Mucosa of descending colon (tissue), 3 donors: ENCODE results near the gene BAG1. TPM values are rescaled to one million over a fixed set of nuclear protein-coding genes. Genes with fewer than 3 reads are reported as not detected.

Experiments
- ATAC-seq: fragments of 200-7000 bp; cut with Tn5 transposase; one replicate; pipeline ENCODE4 v1.9.1; 2020; ENCODE audit warnings: mild to moderate bottlenecking, moderate library complexity
- DNase-seq, 3 donors: peaks; one replicate each; pipeline ENCODE4 v3.0.0-alpha.2; 2020
- H3K36me3 ChIP-seq: fragments of 200-600 bp; one replicate; pipeline ENCODE4 v1.8.0; 2021; ENCODE audit warnings: low read depth, mild to moderate bottlenecking
- H3K4me1 ChIP-seq: fragments of 200-600 bp; one replicate; pipeline ENCODE4 v1.8.0; 2021; ENCODE audit warnings: low read depth, mild to moderate bottlenecking
- H3K4me3 ChIP-seq: fragments of 200-600 bp; one replicate; pipeline ENCODE4 v1.8.0; 2021; ENCODE audit warnings: mild to moderate bottlenecking
- H3K9me3 ChIP-seq: fragments of 200-600 bp; one replicate; pipeline ENCODE4 v1.8.0; 2021; ENCODE audit warnings: mild to moderate bottlenecking
- intact Hi-C, 2 donors: fragments of 100-400 bp; cut with DNase I in 1 of 2; cut with micrococcal nuclease in 1 of 2; formaldehyde crosslinking; loops; one replicate each; pipeline versions ENCODE4 v1.11.0 to v1.11.1; 2022; cut with DNase I, micrococcal nuclease
- total RNA-seq, 3 donors: library from RNA; stranded (reverse); fragmentation: NEBNext Ultra II Directional in 2 of 3; extraction: Animal tissue kit (Norgen Biotek cat#: 25700) in 2 of 3; gene quantifications; one replicate each; pipeline versions ENCODE4 v1.2.1 to v1.2.4, GENCODE V29; 2021 to 2023
- TF ChIP-seq, protein P1 (sequence below): fragments of 200-600 bp; IDR thresholded peaks from one replicate; pipeline ENCODE4 v1.8.0; 2022; ENCODE audit warnings: antibody characterized with exemption, mild to moderate bottlenecking
- donor health status: DM: no; HTN: no; CAD: no; lungs with moderate emphysema.
- donor health status: DM: no; HTN: no; CAD: no.
- donor health status: DM: no; HTN: yes; CAD: no.

Gene BAG1
- total RNA-seq, 3 donors from 2014 or later, result 120 to 155 (median 153) TPM

DNA sequence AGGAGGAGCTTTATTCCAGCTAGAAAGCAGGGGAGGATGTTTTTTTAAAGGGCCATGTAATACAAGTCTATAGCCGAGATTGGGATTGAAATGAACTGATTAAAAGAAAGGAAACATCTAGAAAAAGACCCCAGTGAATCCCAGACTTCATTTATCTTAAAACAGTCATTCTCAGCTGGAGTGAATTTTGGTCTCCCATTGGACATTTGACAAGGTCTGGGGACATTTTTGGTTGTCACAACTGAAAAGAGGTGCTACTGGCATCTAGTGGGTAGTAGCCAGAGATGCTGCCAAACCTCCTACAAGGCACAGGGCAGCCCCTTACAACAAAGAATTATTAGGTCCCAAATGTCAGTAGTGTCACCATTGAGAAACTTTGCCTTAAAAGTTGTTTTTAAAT, 40.8 kb downstream of the BAG1 start:
- intact Hi-C loops, result no loop called here
- Histone ChIP-seq H3K36me3 (no peaks in the 10 kb centered on the region), H3K9me3 (no peaks in the 10 kb centered on the region), H3K4me1 (peaks cover 9% of the 10 kb centered on the region), H3K4me3 (no peak overlapping the region)
- no peak for DNase-seq
- TF ChIP-seq, protein P1, sequence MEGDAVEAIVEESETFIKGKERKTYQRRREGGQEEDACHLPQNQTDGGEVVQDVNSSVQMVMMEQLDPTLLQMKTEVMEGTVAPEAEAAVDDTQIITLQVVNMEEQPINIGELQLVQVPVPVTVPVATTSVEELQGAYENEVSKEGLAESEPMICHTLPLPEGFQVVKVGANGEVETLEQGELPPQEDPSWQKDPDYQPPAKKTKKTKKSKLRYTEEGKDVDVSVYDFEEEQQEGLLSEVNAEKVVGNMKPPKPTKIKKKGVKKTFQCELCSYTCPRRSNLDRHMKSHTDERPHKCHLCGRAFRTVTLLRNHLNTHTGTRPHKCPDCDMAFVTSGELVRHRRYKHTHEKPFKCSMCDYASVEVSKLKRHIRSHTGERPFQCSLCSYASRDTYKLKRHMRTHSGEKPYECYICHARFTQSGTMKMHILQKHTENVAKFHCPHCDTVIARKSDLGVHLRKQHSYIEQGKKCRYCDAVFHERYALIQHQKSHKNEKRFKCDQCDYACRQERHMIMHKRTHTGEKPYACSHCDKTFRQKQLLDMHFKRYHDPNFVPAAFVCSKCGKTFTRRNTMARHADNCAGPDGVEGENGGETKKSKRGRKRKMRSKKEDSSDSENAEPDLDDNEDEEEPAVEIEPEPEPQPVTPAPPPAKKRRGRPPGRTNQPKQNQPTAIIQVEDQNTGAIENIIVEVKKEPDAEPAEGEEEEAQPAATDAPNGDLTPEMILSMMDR, result no peak
- ATAC-seq, result no peak

DNA sequence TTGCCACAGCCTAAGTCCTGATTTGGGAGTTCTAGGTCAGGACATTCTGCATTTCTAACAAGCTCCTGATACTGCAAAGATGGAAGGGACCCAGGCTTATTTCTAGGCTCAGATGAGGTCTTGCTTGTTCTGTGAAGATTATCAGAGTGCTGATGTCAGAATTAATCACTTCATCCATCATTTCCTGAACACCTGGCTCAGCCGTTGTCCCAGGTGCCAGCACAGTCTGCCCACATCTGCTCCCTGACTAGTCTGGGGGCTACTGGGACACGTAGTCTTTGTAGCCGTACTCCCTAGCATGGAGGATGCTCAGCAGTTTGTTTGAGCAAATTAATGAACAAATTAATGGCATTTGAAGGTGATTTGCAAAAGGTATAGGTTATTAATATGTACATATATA, 42.5 kb downstream of the BAG1 start:
- TF ChIP-seq, protein P1, result no peak
- intact Hi-C loops, result no loop called here
- no peak for DNase-seq
- no peak overlapping the region for H3K4me3 ChIP-seq
- ATAC-seq, result no peak
- no peaks in the 10 kb centered on the region for H3K36me3 ChIP-seq
- no peaks in the 10 kb centered on the region for H3K9me3 ChIP-seq
- H3K4me1 ChIP-seq, result peaks cover 8% of the 10 kb centered on the region

- intact Hi-C loops, result no loop called here
- no peak for ATAC-seq
- Histone ChIP-seq H3K9me3 (no peaks in the 10 kb centered on the region), H3K4me3 (no peak overlapping the region), H3K4me1 (peaks cover 8% of the 10 kb centered on the region), H3K36me3 (no peaks in the 10 kb centered on the region)
- TF ChIP-seq, protein P1, result no peak
- no peak for DNase-seq
These were observed 43.0 kb downstream of the BAG1 start for GRCh38 chr9:33221568-33221884.

DNA sequence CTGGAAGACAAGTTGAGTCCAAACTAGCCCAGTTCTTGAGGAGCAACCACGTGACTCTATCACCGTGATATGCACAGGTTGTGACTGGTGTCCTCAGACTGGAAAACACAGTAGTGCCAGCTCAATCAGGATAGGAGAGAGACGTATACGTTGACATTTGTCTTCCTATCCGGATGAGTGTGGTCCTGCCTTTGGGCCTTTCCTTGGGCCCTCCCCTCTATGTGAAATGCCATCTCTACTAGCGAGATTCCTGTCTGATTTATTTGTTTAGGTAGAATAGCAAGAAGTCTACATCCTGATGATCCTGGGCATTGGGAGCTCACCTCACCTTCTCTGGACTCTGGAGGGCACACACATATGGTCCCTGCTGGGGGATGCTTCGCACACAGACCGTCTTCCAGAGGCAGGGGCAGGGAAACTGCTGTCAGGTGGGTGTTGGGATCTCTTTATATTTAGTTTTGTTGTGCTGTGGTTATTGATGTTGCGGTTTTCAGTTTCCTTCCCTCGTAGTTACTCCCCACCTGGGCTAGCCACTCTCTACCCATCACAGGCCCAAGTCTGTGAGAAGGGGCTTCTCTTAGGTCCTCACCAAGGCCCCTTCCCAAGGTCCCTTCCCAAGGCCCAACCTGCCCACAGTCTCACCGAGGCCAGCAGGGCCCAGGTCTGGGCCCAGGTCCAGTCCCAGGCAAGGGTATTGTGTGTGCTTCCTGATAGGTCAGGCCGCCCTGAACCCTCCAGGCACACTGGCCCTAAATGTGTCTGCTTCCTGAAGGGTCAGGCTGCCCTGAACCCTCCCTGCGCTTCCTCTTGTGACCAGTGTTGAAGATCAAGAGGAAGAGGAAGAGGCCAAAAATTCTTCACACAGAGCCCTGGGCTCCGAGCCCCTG, 43.6 kb downstream of the BAG1 start:
- H3K9me3 ChIP-seq, result no peaks in the 10 kb centered on the region
- DNase-seq, result no peak
- peaks cover 8% of the 10 kb centered on the region for H3K4me1 ChIP-seq
- intact Hi-C loops, result no loop called here
- ATAC-seq, result peak; percentile 24
- TF ChIP-seq, protein P1, result no peak
- H3K4me3 ChIP-seq, result no peak overlapping the region
- no peaks in the 10 kb centered on the region for H3K36me3 ChIP-seq

DNA sequence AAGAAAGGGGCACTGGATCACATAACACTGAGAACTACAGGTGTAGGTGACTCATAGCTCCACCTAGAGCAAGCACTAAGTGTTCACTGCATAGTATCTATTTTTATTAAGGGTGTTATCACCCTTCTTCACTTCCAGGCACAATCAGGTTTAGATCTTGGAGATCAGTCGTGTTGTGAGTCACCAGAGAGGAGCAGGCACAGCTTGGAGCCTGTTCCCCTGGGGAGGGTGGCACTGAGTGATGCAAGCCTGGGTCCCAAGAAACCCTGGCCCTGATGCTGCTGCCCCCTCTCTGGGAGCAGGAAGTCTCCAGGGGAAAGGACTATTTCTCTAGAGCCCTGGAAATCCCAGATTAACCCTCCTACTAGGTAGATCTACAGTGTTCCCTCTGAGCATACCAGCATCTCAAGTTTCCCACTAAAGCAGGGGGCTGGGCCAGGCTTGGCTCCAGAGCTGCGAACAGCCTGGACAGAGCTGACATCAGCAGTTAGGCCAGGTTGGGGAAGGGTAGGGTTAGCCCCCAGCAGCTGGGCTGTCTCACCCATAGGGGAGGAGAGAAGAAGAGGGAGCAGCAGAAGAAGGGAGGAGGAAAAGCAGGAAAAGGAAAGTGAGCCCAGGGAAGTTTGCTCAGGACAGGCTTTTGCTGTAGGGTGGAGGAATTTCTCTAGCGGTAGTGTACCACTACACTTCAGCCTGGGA, 52.7 kb downstream of the BAG1 start:
- Histone ChIP-seq H3K36me3 (no peaks in the 10 kb centered on the region), H3K4me1 (peaks cover 13% of the 10 kb centered on the region), H3K9me3 (no peaks in the 10 kb centered on the region), H3K4me3 (no peak overlapping the region)
- ATAC-seq (peak; percentile 90), DNase-seq (no peak)
- TF ChIP-seq, protein P1, result no peak
- intact Hi-C loops, result no loop called here
